HG02884 (cell line): Measurements from ENCODE around the gene ZDHHC22.

Experiments
- ATAC-seq: cut with Tn5 transposase; IDR thresholded peaks from one replicate; pipeline ENCODE4 v1.9.1; 2021; ENCODE audit warnings: mild to moderate bottlenecking, moderate library complexity; ENCODE audit not compliant: unreplicated experiment

Gene ZDHHC22

DNA sequence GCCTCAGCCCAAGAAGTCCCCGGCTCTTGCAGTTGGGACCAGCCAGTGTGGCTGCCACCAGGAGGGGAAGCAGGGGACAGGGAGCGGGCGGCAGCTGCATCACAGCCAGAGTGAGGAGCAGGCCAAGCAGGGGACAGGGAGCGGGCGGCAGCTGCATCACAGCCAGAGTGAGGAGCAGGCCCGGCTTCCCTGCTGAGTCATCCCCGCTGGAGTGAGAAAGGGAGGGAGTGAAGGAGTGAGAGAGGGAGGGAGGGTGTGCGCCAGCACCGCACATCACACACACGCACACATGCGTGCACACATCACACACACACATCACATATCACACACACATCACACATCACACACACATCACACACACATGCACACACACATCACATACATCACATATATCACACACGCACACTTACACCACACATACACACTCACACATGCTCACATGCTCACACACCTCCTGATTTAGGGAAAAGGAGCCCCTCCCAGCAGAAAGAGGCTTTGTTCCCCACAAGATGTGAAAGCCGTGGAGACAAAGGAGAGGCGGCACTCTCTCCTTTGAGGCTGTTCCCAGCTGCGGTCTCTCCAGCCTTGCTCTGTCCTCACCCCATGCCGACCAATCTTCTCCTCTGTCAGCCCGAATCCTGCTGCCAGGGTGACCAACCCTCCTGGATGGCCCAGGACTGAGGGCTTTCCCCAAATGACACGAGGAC is 16.7 kb upstream of the ZDHHC22 start:
- no peak for ATAC-seq

GRCh38 chr14:77157740-77158139 is 16.1 kb upstream of the ZDHHC22 start:
- no peak for ATAC-seq

DNA sequence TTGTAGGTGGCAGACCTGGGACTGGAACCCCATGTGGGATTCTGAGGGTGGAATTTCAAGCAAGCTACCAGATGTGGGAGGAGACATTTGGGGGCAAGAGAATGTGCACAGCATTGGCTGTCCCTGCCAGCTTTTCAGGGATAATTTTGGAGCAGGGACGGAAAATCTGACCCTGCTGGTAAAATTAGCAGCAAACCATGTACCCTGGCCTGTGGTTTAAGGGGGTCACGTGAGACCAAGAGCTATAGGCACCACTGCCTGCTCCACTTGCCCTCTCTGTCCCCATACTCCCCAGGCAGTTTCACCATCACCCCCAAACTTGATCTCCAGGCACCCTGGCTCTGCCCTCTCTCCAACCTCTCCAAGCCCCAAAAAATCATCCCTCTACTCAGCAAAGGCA is 13.5 kb upstream of the ZDHHC22 start:
- no peak for ATAC-seq

DNA sequence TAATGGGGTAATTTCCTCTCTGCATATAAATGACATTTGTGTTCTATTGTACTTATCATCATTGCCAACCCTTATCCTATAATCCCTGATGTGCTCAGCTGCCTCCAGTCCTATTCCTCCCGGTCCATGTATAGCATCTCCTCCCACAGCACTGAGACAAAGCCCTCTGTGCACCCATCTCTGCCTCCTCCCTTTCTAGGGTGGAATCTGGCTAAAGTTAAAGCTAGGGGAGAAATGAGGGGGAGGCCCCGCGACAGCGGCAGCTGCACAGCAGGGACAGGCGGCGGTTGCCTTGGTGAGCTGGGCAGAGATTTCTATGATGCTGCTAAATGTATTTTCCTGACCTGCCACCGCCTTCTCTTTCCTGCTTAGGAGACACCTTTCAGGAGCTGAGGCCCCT is 12.8 kb upstream of the ZDHHC22 start:
- ATAC-seq = no peak

- no peak for ATAC-seq
These were observed 12.2 kb upstream of the ZDHHC22 start for GRCh38 chr14:77153802-77154201.

DNA sequence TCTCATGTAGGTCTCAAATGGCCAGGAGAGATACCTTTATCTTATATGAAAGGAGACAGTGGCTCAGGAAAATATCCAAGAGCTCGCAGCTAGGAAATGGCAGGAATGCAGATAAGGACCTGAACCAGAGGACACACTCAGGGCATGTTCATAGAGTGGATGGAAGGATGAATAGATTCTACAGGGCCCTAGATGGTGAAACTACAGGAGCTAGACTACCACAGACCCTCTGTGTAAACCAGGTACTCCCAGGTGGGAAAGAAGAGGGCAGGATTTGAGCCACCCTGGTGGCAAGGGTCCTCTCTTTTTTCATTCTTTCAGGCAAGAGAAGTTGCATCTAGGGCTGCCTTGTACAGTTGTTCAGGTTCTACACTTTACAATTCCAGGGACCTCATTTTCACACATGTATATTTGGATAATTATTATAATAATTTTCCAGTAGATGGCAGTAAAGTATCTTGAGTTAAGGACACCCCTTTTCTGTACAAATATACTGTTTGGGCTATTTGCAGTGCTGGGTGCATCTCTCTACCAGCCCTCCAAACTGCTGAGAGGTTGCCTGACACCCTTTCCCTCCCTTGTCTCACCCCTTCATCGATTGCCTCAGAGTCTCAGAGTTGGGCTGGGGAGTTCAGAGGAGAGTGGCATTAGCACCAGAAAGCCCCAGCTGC is 10.5 kb upstream of the ZDHHC22 start:
- ATAC-seq = no peak

GRCh38 chr14:77151245-77151644 is 9.7 kb upstream of the ZDHHC22 start:
- no peak for ATAC-seq

- no peak for ATAC-seq
These were observed 7.1 kb upstream of the ZDHHC22 start for GRCh38 chr14:77148510-77149231.

DNA sequence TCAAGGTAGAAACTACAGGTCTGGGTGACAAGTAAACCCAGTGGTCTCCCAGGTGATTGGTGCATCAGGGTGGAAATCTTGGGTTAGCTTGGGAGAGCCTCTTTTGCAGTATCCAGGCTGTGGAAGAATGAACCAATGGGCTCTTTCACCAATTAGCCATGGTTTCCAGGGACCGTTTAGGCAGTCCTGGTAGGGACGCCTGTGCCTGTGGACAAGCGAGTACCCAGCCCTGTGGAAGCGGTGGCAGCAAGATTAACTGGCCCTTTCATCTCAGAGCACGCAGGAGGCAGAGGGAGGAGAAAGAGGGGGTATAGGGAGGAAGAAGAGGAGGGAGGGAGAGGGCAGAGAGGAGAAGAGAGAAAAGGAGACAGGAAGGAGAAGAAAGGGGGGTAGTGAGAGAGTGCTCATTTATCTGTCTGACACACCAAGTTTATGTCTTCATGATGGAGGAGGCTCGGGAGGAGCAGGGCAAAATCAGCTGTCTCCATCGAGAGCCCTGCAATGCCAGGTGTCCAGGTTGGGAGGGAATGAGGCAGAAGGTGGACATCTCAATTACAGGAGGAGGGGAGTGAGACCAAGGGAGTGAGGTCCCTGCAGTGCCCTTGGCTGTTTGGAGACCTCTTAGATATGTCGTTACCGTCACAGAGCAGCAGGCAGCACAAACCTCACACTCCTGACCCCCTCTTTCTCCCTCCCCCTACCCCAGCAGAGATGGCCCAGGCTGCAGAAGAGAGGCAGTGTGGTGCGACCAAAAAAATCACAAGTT is 4.6 kb upstream of the ZDHHC22 start:
- ATAC-seq = no peak

DNA sequence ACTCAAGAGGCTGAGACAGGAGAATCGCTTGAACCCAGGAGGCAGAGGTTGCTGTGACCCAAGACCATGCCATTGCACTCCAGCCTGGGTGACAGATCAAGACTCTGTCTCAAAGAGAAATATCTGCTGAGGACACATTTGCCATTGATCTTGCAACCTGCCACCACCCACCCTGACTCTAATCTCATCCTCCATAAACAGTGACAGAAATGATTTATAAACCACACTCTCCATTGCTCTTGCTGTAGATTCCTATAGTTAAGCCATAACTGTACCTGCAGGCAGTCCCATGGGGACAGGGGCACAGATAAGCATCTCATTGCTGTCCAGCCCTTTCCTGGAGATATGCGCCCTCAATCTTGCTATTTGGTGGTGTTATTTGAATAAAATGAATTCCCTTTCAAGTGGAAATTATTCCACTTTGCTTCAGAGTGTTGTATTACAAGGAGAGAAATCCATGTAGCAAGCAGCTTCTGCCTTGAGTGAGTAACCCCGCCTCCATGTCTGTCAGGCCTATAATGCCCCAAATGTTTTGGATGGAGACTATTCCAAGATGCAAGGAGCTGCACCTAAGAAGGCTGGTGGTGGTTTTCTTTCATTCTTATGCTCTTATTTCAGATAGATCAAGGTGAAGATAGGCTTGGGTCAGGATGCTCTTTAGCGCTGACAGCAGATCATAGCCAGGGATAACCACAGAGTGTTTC is 3.0 kb upstream of the ZDHHC22 start:
- ATAC-seq = no peak

DNA sequence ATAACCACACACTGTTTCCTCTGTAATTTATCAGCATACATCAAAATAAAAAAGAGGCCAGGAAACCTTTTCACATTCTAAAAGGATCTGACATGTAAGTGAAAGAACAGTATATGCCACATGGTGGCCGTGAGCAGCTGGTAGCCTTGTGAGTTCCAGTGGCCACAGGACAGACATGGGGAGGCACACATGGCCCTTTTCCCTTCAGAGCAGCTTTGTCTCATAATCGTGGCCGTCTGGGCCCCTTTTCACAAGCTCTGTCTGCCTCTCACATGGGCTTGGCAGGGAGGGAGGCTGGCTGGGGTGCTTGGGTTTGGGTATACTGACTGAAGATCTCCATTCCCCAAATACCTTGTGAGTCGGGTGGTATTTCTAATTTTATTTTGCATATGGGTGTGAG is 1.5 kb upstream of the ZDHHC22 start:
- no peak for ATAC-seq

DNA sequence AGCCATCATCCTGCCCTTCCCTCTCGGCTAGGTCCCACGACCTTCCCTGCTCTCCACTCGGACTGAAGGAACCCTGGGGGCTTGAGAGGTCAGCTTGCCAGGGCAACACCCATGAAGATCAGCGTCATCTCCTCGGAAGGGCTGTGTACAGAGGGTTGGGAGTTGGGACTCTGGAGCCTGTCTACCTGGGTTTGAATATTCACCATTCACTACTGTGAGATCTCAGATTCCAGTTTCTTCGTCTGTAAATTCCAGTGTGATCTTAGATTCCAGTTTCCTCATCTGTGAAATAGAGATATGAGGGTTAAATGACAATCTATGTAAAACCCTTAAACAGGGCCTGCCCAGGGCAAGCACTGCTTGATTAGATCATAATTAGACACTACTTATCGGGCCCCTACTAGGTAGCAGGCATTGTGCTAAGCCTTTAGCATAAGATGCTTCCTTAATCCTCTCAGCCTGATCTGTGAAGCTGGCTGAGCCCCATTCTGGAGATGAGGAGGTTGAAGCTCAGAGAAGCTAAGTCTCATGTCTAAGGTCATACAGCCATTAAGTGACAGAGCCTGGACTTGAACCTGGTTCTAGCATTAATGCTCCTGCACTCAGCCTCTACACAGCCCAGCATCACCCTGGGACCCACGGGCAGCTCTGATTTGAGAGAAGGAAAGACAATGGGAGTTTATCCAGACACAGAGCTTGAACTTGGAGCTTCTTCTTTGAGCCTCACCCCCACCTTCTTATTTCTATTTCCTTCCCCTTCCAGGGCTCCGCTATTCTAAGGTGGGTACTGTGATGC is 612 bp upstream of the ZDHHC22 start:
- ATAC-seq = no peak

DNA sequence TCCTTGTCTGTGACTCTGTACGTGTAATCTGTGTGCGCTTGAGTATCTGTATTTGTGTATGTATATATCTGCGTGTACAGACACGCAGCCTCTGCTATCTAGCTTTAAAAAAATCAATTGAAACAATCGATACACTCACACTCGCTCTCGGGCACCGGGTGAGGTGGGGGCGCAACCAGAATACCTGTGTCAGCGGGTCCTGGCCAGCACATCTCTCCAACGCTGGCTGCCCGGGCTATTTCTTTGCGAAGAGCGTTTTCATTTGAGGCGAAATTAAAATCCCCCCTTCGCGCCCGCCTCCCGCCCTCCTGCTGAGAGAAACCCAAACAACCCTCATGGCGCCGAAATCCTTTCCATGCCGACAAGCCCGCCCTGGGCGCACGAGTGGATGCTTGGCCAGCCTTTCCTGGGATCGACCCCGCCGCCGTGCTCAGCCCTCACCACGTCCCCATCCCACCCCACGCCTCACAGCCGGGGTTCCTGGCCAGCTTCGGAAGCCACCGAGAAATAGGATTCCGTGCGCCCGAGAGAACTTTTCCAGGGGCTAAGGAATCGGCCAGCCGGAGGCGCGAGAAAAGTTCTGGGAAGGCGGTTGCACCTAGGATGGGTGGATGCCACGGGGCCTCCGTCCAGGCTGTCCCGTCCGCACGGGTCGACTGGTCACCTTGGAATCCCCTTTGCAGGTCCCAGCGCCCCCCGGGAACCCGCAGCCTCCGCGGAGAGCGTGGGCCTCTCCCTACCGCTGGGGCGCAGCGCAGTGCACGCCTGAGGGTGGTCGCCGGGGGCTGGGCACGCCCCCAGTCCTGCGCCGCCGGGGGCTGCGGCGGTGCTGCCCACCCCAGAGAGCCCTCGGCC is 1.0 kb downstream of the ZDHHC22 start:
- ATAC-seq = no peak

GRCh38 chr14:77139540-77140358 is 1.8 kb downstream of the ZDHHC22 start:
- ATAC-seq = no peak

- ATAC-seq = no peak
These were observed 2.6 kb downstream of the ZDHHC22 start for GRCh38 chr14:77139022-77139421.

DNA sequence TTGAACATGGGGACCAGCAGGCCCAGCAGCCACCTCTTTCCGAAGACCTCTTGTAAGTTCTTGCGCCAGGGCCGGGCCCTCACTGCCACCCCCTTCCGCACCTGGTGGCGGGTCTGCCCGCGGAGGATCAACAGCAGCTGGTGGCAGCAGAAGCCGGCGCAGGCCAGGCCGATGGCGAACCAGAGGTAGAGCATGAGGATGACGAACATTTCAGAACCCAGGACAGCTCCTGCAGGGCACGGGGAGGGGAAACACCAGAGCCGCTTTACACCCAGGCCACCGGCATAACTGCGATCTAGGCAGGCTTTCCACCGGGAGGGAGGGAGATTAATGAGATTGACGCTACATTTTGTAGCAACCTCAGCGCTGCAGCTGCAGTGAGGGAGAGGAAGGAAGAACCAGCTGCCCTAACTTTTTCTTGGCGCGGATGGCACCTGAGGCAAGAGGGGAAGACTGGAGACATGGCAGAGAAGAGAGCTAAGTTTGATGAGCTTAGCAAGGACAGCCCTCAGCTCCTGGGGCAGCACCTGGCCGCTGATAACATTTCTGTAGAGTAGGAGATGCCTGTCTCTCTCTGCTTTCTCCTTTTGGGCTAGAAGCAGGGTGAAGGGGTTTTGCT is 7.8 kb downstream of the ZDHHC22 start:
- no peak for ATAC-seq

GRCh38 chr14:77131871-77132486 is 9.6 kb downstream of the ZDHHC22 start:
- ATAC-seq = no peak
